ENCODE measurements around the gene PARP8. TPM values are rescaled to one million over a fixed set of nuclear protein-coding genes. Genes with fewer than 3 reads are reported as not detected.

PARP8 gene
- total RNA-seq, 2 experiments from 2014 or later: 36.8 to 39.2 TPM

- ChIA-PET POLR2A (no interaction called here), CTCF (ENCODE audit: unreplicated experiment) (no interaction called here)
- TF ChIP-seq CTCF (conservative IDR thresholded peaks at IDR 0.05; ENCODE audit: low read length) (no peak), EZH2phosphoT487 (IDR thresholded peaks at IDR 0.05; ENCODE audit: borderline replicate concordance, low read depth, low read length) (no peak)
- Histone ChIP-seq H3K9me3 (ENCODE audit: low read length) (no peaks in the 10 kb centered on the region), H3K9me2 (ENCODE audit: insufficient read depth, low read length) (no peaks in the 10 kb centered on the region), H3K79me2 (ENCODE audit: insufficient read depth, low read depth, low read length) (no peaks in the 10 kb centered on the region), H3K27ac (ENCODE audit: low read depth, low read length, poor library complexity, severe bottlenecking) (no peak overlapping the region), H3K4me1 (ENCODE audit: insufficient read depth, low read length, poor library complexity, severe bottlenecking) (no peaks in the 10 kb centered on the region), H3K4me3 (ENCODE audit: low read depth, low read length, poor library complexity, severe bottlenecking) (no peak overlapping the region), H3K4me2 (ENCODE audit: low read length) (no peak overlapping the region), H4K20me1 (ENCODE audit: insufficient read depth, low read length) (no peaks in the 10 kb centered on the region), H3K36me3 (ENCODE audit: insufficient read depth, low read length) (peaks cover 15% of the 10 kb centered on the region), H2AFZ (ENCODE audit: low read length) (no peak overlapping the region)
- no TSS peak for BruUV-seq (replicated peaks)
- DNase-seq (ENCODE audit: low spot score): no peak
- intact Hi-C loops (cut with micrococcal nuclease; ENCODE audit: unreplicated experiment): no loop called here
Measured at GRCh38 chr5:50843091-50843490, 176.7 kb downstream of the PARP8 start.

GRCh38 chr5:50846261-50846660 lies 179.8 kb downstream of the PARP8 start:
- H3K79me2 ChIP-seq (ENCODE audit: insufficient read depth, low read depth, low read length): no peaks in the 10 kb centered on the region
- no peaks in the 10 kb centered on the region for H3K9me2 ChIP-seq (ENCODE audit: insufficient read depth, low read length)
- POLR2A ChIA-PET: no interaction called here
- BruUV-seq (replicated peaks): no TSS peak
- H3K4me2 ChIP-seq (ENCODE audit: low read length): no peak overlapping the region
- CTCF ChIA-PET (ENCODE audit: unreplicated experiment): no interaction called here
- no peaks in the 10 kb centered on the region for H4K20me1 ChIP-seq (ENCODE audit: insufficient read depth, low read length)
- DNase-seq (ENCODE audit: low spot score): no peak
- H3K4me3 ChIP-seq (ENCODE audit: low read depth, low read length, poor library complexity, severe bottlenecking): no peak overlapping the region
- TF ChIP-seq CTCF (conservative IDR thresholded peaks at IDR 0.05; ENCODE audit: low read length) (no peak), EZH2phosphoT487 (IDR thresholded peaks at IDR 0.05; ENCODE audit: borderline replicate concordance, low read depth, low read length) (no peak)
- no peaks in the 10 kb centered on the region for H3K9me3 ChIP-seq (ENCODE audit: low read length)
- intact Hi-C loops (cut with micrococcal nuclease; ENCODE audit: unreplicated experiment): no loop called here
- peaks cover 15% of the 10 kb centered on the region for H3K36me3 ChIP-seq (ENCODE audit: insufficient read depth, low read length)
- H3K27ac ChIP-seq (ENCODE audit: low read depth, low read length, poor library complexity, severe bottlenecking): no peak overlapping the region
- H3K4me1 ChIP-seq (ENCODE audit: insufficient read depth, low read length, poor library complexity, severe bottlenecking): no peaks in the 10 kb centered on the region
- H2AFZ ChIP-seq (ENCODE audit: low read length): no peak overlapping the region

GRCh38 chr5:50849554-50849953 lies 183.1 kb downstream of the PARP8 start:
- no peak overlapping the region for H3K4me3 ChIP-seq (ENCODE audit: low read depth, low read length, poor library complexity, severe bottlenecking)
- ChIA-PET POLR2A (interaction anchor here (1.6 kb wide), 1 partner anchor 45 kb away, joined by 4 read pairs; no protein-coding TSS in a partner anchor), CTCF (ENCODE audit: unreplicated experiment) (no interaction called here)
- no peaks in the 10 kb centered on the region for H3K79me2 ChIP-seq (ENCODE audit: insufficient read depth, low read depth, low read length)
- peaks cover 29% of the 10 kb centered on the region for H3K4me1 ChIP-seq (ENCODE audit: insufficient read depth, low read length, poor library complexity, severe bottlenecking)
- H3K9me3 ChIP-seq (ENCODE audit: low read length): no peaks in the 10 kb centered on the region
- H3K27ac ChIP-seq (ENCODE audit: low read depth, low read length, poor library complexity, severe bottlenecking): no peak overlapping the region
- TF ChIP-seq EZH2phosphoT487 (IDR thresholded peaks at IDR 0.05; ENCODE audit: borderline replicate concordance, low read depth, low read length) (no peak), CTCF (conservative IDR thresholded peaks at IDR 0.05; ENCODE audit: low read length) (no peak)
- 0 out of 2 replicates have a peak, but pooled peaks cover 4% of the 10 kb centered on the region for H3K36me3 ChIP-seq (ENCODE audit: insufficient read depth, low read length)
- BruUV-seq (replicated peaks): no TSS peak
- H4K20me1 ChIP-seq (ENCODE audit: insufficient read depth, low read length): no peaks in the 10 kb centered on the region
- no peak overlapping the region for H2AFZ ChIP-seq (ENCODE audit: low read length)
- H3K9me2 ChIP-seq (ENCODE audit: insufficient read depth, low read length): no peaks in the 10 kb centered on the region
- no peak overlapping the region for H3K4me2 ChIP-seq (ENCODE audit: low read length)
- intact Hi-C loops (cut with micrococcal nuclease; ENCODE audit: unreplicated experiment): no loop called here
- DNase-seq (ENCODE audit: low spot score): no peak

Data from OCI-LY7 (cell line).